AG08395 (cell line): ENCODE data around the gene TBX15.
"Not testable (repeated sequence)": the region's sequence is repeated elsewhere in the genome, so short reads cannot be mapped to it uniquely, and the experiment has no call there.

Experiments
- DNase-seq: peaks from one replicate; pipeline ENCODE4 v3.0.0; 2012; ENCODE audit warnings: mixed read lengths, low spot score

TBX15 gene

GRCh38 chr1:118926261-118926660, 61.9 kb downstream of the TBX15 start:
- DNase-seq, result no peak

- DNase-seq, result no peak
Observed at GRCh38 chr1:118925651-118926050, 62.5 kb downstream of the TBX15 start.

GRCh38 chr1:118923319-118923718, 64.8 kb downstream of the TBX15 start:
- no peak for DNase-seq

GRCh38 chr1:118921994-118922393, 66.1 kb downstream of the TBX15 start:
- no peak for DNase-seq

GRCh38 chr1:118920124-118920717, 67.9 kb downstream of the TBX15 start:
- DNase-seq, result no peak

- DNase-seq, result no peak
Observed at GRCh38 chr1:118918940-118919259, 69.2 kb downstream of the TBX15 start.

GRCh38 chr1:118918230-118918939, 69.8 kb downstream of the TBX15 start:
- no peak for DNase-seq

GRCh38 chr1:118916346-118916745, 71.8 kb downstream of the TBX15 start:
- not testable (repeated sequence) for DNase-seq

- DNase-seq, result no peak
Observed at GRCh38 chr1:118914379-118915161, 73.6 kb downstream of the TBX15 start.

- no peak for DNase-seq
Observed at GRCh38 chr1:118913818-118914217, 74.3 kb downstream of the TBX15 start.

- no peak for DNase-seq
Observed at GRCh38 chr1:118912574-118912973, 75.6 kb downstream of the TBX15 start.

GRCh38 chr1:118911571-118911970, 76.6 kb downstream of the TBX15 start:
- no peak for DNase-seq

- DNase-seq, result no peak
Observed at GRCh38 chr1:118907466-118907865, 80.7 kb downstream of the TBX15 start.

GRCh38 chr1:118905671-118906070, 82.5 kb downstream of the TBX15 start:
- DNase-seq, result no peak

- peak; percentile 15 for DNase-seq
Observed at GRCh38 chr1:118905196-118905595, 82.9 kb downstream of the TBX15 start.

GRCh38 chr1:118902711-118903191, 85.4 kb downstream of the TBX15 start:
- DNase-seq, result peak; percentile 55

GRCh38 chr1:118902299-118902698, 85.8 kb downstream of the TBX15 start:
- DNase-seq, result no peak

GRCh38 chr1:118900643-118901440, 87.3 kb downstream of the TBX15 start:
- peak; percentile 2 for DNase-seq

- no peak for DNase-seq
Observed at GRCh38 chr1:118899340-118899739, 88.8 kb downstream of the TBX15 start.

- DNase-seq, result no peak
Observed at GRCh38 chr1:118898712-118899111, 89.4 kb downstream of the TBX15 start.

- no peak for DNase-seq
Observed at GRCh38 chr1:118896416-118896815, 91.7 kb downstream of the TBX15 start.

GRCh38 chr1:118894836-118895235, 93.3 kb downstream of the TBX15 start:
- DNase-seq, result no peak
